Measurements from ENCODE around the gene CPE. TPM values are rescaled to one million over a fixed set of nuclear protein-coding genes. Genes with fewer than 3 reads are reported as not detected.
"Not testable (repeated sequence)": the region's sequence is repeated elsewhere in the genome, so short reads cannot be mapped to it uniquely, and the experiment has no call there.

The CPE gene
- total RNA-seq, 4 donors from 2014 or later = 126 to 272 (median 201) TPM

GRCh38 chr4:165448700-165449099, 69.9 kb downstream of the CPE start:
- no peak for ATAC-seq

GRCh38 chr4:165449333-165449732, 70.5 kb downstream of the CPE start:
- TF ChIP-seq EP300 (IDR thresholded peaks at IDR 0.05) (no peak), POLR2A (IDR thresholded peaks at IDR 0.05) (no peak), POLR2AphosphoS5 (IDR thresholded peaks at IDR 0.05) (no peak), CTCF (IDR thresholded peaks at IDR 0.05) (no peak)
- H3K36me3 ChIP-seq = no peaks in the 10 kb centered on the region
- no peak overlapping the region for H3K4me3 ChIP-seq
- H3K4me1 ChIP-seq = no peaks in the 10 kb centered on the region
- 81 to 100% methylated on average over 4 to 6 of the region's 6 CpGs for WGBS, 2 donors (ENCODE audit: low coverage in 1 of 2)
- H3K27ac ChIP-seq = no peak overlapping the region
- H3K9me3 ChIP-seq = no peaks in the 10 kb centered on the region
- ATAC-seq = no peak
- H3K27me3 ChIP-seq = no peaks in the 10 kb centered on the region

More at GRCh38 chr4:165448700-165449099, 69.9 kb downstream of the CPE start:
- Histone ChIP-seq H3K27ac (no peak overlapping the region), H3K36me3 (no peaks in the 10 kb centered on the region), H3K4me3 (no peak overlapping the region), H3K9me3 (no peaks in the 10 kb centered on the region), H3K4me1 (no peaks in the 10 kb centered on the region), H3K27me3 (no peaks in the 10 kb centered on the region)
- TF ChIP-seq POLR2AphosphoS5 (IDR thresholded peaks at IDR 0.05) = no peak
- TF ChIP-seq CTCF (IDR thresholded peaks at IDR 0.05) = no peak
- TF ChIP-seq EP300 (IDR thresholded peaks at IDR 0.05) = no peak
- no peak for TF ChIP-seq POLR2A (IDR thresholded peaks at IDR 0.05)
- WGBS, 2 donors (ENCODE audit: low coverage in 1 of 2) = 83 to 93% methylated on average over 2 to 4 of the region's 4 CpGs

GRCh38 chr4:165450871-165451270, 72.1 kb downstream of the CPE start:
- Histone ChIP-seq H3K4me1 (no peaks in the 10 kb centered on the region), H3K27ac (no peak overlapping the region), H3K27me3 (no peaks in the 10 kb centered on the region), H3K9me3 (no peaks in the 10 kb centered on the region), H3K4me3 (no peak overlapping the region), H3K36me3 (no peaks in the 10 kb centered on the region)
- ATAC-seq = no peak
- 78 to 86% methylated on average over 5 of the region's 5 CpGs for WGBS, 2 donors (ENCODE audit: low coverage in 1 of 2)
- TF ChIP-seq EP300 (IDR thresholded peaks at IDR 0.05) = no peak
- no peak for TF ChIP-seq POLR2A (IDR thresholded peaks at IDR 0.05)
- TF ChIP-seq CTCF (IDR thresholded peaks at IDR 0.05) = no peak
- TF ChIP-seq POLR2AphosphoS5 (IDR thresholded peaks at IDR 0.05) = no peak

- H3K27ac ChIP-seq, H3K27me3 ChIP-seq, H3K9me3 ChIP-seq, H3K4me3 ChIP-seq, H3K36me3 ChIP-seq, ATAC-seq, H3K4me1 ChIP-seq: not testable (repeated sequence)
- 86 to 100% methylated on average over 1 to 4 of the region's 5 CpGs for WGBS, 2 donors (ENCODE audit: low coverage in 1 of 2)
Observed at GRCh38 chr4:165453140-165453539, 74.3 kb downstream of the CPE start.

GRCh38 chr4:165454426-165454825, 75.6 kb downstream of the CPE start:
- no peaks in the 10 kb centered on the region for H3K27me3 ChIP-seq
- TF ChIP-seq EP300 (IDR thresholded peaks at IDR 0.05) (no peak), CTCF (IDR thresholded peaks at IDR 0.05) (no peak), POLR2AphosphoS5 (IDR thresholded peaks at IDR 0.05) (no peak), POLR2A (IDR thresholded peaks at IDR 0.05) (no peak)
- no peak overlapping the region for H3K4me3 ChIP-seq
- H3K4me1 ChIP-seq = no peaks in the 10 kb centered on the region
- 49 to 66% methylated on average over 2 of the region's 2 CpGs for WGBS, 2 donors (ENCODE audit: low coverage in 1 of 2)
- H3K27ac ChIP-seq = no peak overlapping the region
- H3K36me3 ChIP-seq = no peaks in the 10 kb centered on the region
- no peak for ATAC-seq
- H3K9me3 ChIP-seq = no peaks in the 10 kb centered on the region
